RWPE2 (cell line): ENCODE results near the gene CHML.

Experiments
- ATAC-seq: fragments of 200-7000 bp; cut with Tn5 transposase; 3 replicates; pipeline ENCODE4 v1.9.1; 2021; ENCODE audit warnings: low read depth
- DNase-seq: peaks from one replicate; pipeline ENCODE4 v3.0.0-alpha.2; 2020; ENCODE audit warnings: low spot score
- H3K27ac ChIP-seq: fragments of 450-650 bp; 2 replicates; pipeline ENCODE4 v1.5.1; 2017; ENCODE audit warnings: mild to moderate bottlenecking; ENCODE audit not compliant: poor library complexity, severe bottlenecking
- H3K27me3 ChIP-seq: fragments of 250-450 bp; sonication (Bioruptor Pico); 2 replicates; pipeline ENCODE4 v1.5.1; 2021; ENCODE audit warnings: mild to moderate bottlenecking, moderate library complexity; ENCODE audit not compliant: insufficient read depth, poor library complexity, severe bottlenecking
- H3K36me3 ChIP-seq: fragments of 250-450 bp; sonication (Bioruptor Pico); 2 replicates; pipeline ENCODE4 v1.5.1; 2020; ENCODE audit warnings: low read depth, mild to moderate bottlenecking, moderate library complexity
- H3K4me1 ChIP-seq: fragments of 250-450 bp; sonication (Bioruptor Pico); 2 replicates; pipeline ENCODE4 v1.5.1; 2021; ENCODE audit warnings: mild to moderate bottlenecking, moderate library complexity; ENCODE audit not compliant: insufficient read depth, poor library complexity, severe bottlenecking
- H3K4me3 ChIP-seq: fragments of 250-450 bp; sonication (Bioruptor Pico); 2 replicates; pipeline ENCODE4 v1.5.1; 2021; ENCODE audit warnings: mild to moderate bottlenecking, moderate library complexity; ENCODE audit not compliant: severe bottlenecking
- H3K9me3 ChIP-seq: fragments of 250-450 bp; sonication (Bioruptor Pico); 2 replicates; pipeline ENCODE4 v1.5.1; 2021; ENCODE audit warnings: mild to moderate bottlenecking, moderate library complexity; ENCODE audit not compliant: severe bottlenecking
- CTCF ChIP-seq: fragments of 450-650 bp; IDR thresholded peaks from one replicate; pipeline ENCODE4 v1.5.1; 2017; ENCODE audit warnings: mild to moderate bottlenecking, moderate library complexity; ENCODE audit not compliant: poor library complexity, severe bottlenecking

CHML gene

GRCh38 chr1:241641773-241642592 lies 1.8 kb upstream of the CHML start:
- peak; percentile 20; the same call in 2 of the 3 replicates for ATAC-seq
- H3K4me3 ChIP-seq: no peak overlapping the region
- no peak for TF ChIP-seq CTCF
- peak; percentile 40 for DNase-seq
- peak overlapping the region; percentile 61 for H3K27ac ChIP-seq
- H3K36me3 ChIP-seq: 0 out of 2 replicates have a peak, but pooled peaks cover 2% of the 10 kb centered on the region
- peaks cover 20% of the 10 kb centered on the region for H3K4me1 ChIP-seq
- no peaks in the 10 kb centered on the region for H3K27me3 ChIP-seq
- H3K9me3 ChIP-seq: no peaks in the 10 kb centered on the region

- Histone ChIP-seq H3K4me3 (no peak overlapping the region), H3K27me3 (no peaks in the 10 kb centered on the region), H3K9me3 (no peaks in the 10 kb centered on the region), H3K36me3 (peaks cover 9% of the 10 kb centered on the region), H3K27ac (peak overlapping the region; percentile 61), H3K4me1 (peaks cover 24% of the 10 kb centered on the region)
- ATAC-seq: no peak
- no peak for DNase-seq
- TF ChIP-seq CTCF: no peak
Observed at GRCh38 chr1:241640867-241641622, 876 bp upstream of the CHML start.

- Histone ChIP-seq H3K4me3 (peak overlapping the region; percentile 94), H3K4me1 (peaks cover 24% of the 10 kb centered on the region), H3K9me3 (no peaks in the 10 kb centered on the region), H3K27me3 (no peaks in the 10 kb centered on the region), H3K36me3 (peaks cover 22% of the 10 kb centered on the region), H3K27ac (peak overlapping the region; percentile 61)
- no peak for TF ChIP-seq CTCF
- peak; percentile 37 for ATAC-seq
- DNase-seq: peak; percentile 31
Observed at GRCh38 chr1:241639623-241640148, 483 bp downstream of the CHML start.

- ATAC-seq (no peak), DNase-seq (no peak)
- Histone ChIP-seq H3K36me3 (peaks cover 22% of the 10 kb centered on the region), H3K4me1 (peaks cover 24% of the 10 kb centered on the region), H3K27ac (peak overlapping the region; percentile 61), H3K4me3 (peak overlapping the region; percentile 94), H3K9me3 (no peaks in the 10 kb centered on the region), H3K27me3 (no peaks in the 10 kb centered on the region)
- no peak for TF ChIP-seq CTCF
Observed at GRCh38 chr1:241638909-241639622, 1.1 kb downstream of the CHML start.
